Skin of body (tissue), 2 donors: ENCODE measurements around the gene ZNF79. TPM values are rescaled to one million over a fixed set of nuclear protein-coding genes. Genes with fewer than 3 reads are reported as not detected.
A peak's percentile ranks its signal among the peaks of the same experiment; 100 is the strongest.

ENCODE experiments used
- DNase-seq: peaks from one replicate; lab custom pipeline; 2025; lab: John Stamatoyannopoulos, UW
- total RNA-seq: library from RNA; depleted of rRNA; stranded (reverse); fragments of >200 nt; gene quantifications from one replicate; pipeline ENCODE4 v1.2.3, GENCODE V29; 2014

The ZNF79 gene
- 7.8 TPM for total RNA-seq

DNA sequence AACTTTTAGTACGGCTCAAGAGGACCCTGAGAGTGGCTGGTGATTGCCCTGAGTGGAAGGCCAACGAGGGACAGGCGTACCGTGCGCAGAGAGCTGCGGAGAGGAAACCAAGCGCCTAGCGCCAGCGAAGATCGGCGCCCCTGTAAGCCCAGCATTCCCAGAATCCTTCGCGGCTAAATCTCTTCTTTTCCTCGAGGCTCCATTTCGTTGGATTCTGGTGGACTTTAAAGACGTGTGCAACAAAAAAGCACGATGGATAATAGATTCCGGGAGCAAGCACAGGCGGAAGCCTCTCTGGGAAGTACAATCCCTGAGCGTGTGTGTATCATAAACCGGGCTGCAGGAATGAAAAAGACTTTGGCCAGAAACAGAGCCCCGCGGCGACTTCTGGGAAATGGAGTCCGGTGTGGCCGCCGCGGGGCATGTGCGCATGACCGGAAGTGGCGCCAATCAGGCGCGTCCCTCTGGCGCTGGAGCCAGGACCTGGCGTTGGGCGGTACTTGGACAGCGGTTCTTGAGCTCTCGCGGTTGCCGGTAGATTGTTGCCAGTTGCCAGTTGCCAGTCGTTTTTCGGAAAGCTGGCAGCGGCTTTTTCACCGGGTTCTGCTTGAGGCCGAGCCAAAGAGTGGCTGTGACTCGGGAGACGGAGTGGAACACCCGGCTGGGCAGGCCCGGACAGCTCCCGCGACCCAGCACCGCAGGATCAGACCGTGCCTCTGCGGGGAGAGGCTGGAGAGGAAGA is at the start of gene ZNF79:
Gene ZNF79 (plus strand): TSS at position 449 of the 742 bp plus-strand sequence. CDS start 406 bp downstream, outside the sequence.
- peak; percentile 91 for DNase-seq

DNA sequence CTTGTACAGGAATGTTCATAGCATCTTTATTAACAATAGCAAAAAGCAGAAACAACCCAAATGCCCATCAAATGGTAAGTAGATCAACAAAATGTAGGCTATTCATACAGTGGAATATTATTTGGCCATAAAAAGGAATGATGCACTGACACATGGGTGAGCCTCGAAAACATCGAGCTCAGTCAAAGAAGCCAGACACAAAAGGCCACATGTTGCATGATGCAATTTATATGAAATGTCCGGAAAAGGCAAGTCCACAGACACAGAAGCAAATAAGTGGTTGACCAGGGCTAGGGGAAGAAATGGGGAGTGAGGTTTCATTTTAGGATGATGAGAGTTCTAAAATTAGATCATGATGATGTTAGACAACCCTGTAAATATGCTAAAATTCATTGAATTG is 43.7 kb upstream of the ZNF79 start:
- DNase-seq: no peak

DNA sequence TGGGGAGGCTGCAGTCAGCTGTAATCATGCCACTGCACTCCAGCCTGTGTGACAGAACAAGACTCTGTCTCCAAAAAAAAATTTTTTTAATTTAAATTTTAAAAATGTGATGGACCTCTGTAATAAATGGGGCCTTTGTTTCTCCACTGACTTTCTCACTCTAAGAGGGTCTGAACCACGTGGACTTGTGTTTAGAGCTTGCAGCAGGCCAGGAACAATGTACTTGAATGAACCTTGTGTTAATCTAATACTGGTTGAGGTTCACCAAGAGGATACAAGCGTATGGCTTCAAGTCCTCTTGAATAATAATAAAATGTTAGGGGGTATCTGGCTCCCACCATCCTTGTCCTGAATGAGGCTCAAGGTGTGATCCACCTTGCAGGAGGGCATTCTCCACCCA is 41.6 kb upstream of the ZNF79 start:
- no peak for DNase-seq

DNA sequence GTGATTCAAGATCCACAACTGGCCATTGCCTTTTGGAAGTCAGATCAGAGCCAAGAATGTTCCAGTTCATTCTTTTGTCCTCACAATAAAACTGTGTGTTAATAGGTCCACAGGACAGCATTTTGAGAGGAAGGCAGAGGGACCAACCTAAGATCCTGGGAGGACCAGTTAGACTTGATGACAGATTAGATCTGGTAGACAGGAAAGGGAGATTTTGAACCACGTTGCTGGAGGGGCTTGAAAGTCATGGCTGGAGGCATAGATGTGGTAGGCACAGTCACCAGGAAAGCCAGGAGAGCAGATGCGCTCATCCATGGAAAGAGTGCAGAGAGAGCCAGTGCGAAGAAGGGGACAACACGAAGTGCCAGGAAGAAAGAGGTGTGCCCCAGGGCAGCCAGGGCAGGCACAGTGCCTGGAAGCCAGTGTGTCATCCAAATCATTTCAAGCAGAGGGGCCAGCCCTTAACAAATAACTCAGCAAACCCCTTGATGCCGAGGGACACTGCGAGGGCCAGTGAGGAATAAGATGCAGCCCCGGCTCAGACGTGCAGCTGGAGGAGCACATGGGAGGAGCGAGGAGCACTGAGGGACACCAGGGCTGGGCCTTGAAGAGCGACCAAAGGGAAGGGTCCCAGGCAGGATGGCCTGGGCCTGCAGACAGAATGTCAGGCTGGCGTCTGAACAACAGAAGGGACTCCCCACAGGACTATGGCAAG is 40.0 kb upstream of the ZNF79 start:
- no peak for DNase-seq

DNA sequence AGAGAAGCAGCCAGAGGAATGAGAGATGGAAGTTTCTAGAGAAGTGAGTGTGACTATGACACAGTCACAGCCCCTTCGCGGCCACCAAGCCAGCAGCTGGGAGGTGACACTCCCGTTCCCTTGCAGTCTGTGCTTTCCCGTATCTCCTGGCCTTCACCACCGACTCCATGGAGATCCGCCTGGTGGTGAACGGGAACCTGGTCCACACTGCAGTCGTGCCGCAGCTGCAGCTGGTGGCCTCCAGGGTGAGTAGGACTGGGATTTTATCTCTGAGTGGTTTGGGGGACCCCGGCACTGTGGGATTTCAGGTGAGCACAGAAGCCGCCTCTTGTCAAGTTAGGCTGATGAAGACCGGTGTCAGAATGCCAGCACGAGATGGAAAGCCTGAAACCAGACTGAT is 39.3 kb upstream of the ZNF79 start:
- DNase-seq: no peak

DNA sequence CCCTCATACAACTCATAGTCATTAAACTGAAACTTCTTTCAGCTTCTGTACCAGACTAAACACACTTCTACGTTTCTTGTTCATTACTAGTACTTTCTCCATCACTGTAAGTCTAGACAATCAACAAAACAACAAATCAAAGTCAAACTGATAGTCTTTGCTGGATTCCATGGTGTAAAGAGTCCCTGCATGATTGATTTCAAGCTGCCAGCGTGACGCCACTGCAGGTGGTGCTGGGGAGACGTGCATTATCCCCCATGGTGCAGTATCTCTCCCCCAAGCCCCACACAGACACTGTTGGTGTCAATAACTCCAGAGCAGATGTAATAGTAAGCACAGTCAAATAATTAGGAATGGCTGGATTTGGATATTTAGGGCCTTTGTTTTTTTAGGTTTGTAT is 37.9 kb upstream of the ZNF79 start:
- DNase-seq: no peak

DNA sequence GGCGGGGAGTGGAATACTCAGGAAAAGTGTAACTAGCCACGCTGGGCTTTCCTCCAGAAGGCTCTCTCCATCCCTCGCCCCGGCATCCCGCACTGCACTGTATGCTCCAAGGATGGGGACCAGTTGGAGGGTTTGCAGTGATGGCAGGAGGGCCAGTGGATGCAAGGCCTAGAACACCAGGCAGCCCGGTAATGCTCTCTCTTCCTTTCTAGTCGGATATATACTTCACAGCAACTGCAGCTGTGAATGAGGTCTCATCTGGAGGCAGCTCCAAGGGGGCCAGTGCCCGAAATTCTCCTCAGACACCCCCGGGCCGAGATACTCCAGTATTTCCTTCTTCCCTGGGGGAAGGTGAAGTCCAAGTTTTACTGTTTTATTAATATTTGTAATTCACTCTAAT is 37.2 kb upstream of the ZNF79 start:
- DNase-seq: no peak

DNA sequence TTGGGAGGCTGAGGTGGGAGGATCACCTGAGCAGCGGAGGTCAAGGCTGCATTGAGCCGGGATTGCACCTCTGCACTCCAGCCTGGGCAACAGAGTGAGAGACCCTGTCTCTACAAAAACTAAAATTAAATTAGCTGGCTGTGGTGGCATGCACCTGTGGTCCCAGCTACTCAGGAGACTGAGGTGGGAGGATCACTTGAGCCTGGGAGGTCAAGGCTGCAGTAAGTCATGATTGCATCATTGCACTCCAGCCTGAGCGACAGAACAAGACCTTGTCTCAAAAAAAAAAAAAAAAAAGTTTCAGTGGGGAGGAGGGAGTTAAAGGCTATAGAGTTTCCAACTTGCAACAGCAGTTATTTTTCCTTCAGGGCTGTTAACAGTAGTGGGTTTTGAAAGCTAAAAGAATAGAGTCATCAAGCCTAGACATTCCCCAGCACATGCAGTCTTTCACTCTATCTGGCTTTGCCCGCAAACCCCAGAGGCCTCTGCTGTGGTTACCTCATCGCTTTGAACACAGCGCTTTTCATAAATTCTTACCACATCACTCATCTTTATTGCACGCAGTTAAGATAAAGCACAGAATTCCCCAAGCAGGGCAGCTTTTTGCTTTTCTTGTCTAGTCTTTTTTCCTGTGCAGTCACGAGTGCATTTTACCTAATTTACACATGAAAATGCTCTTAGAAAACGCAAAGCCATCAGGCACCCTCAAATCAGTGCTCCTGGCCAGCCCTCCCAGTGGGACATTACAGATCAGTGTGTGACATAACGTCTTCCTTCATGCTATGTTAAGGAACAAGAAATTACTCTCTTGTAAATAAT is 35.9 kb upstream of the ZNF79 start:
- peak; percentile 86 for DNase-seq

DNA sequence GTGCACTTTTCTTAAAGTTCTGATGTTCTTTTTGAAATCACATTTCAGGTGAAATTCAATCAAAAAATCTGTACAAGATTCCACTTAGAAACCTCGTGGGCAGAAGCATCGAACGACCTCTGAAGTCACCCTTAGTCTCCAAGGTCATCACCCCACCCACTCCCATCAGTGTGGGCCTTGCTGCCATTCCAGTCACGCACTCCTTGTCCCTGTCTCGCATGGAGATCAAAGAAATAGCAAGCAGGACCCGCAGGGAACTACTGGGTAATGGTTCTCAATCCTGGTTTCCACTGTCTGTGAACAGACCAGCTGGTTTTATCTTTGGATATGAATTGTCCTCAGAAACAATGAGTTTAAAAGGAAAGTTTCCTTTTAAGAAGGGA is 35.3 kb upstream of the ZNF79 start:
- no peak for DNase-seq

DNA sequence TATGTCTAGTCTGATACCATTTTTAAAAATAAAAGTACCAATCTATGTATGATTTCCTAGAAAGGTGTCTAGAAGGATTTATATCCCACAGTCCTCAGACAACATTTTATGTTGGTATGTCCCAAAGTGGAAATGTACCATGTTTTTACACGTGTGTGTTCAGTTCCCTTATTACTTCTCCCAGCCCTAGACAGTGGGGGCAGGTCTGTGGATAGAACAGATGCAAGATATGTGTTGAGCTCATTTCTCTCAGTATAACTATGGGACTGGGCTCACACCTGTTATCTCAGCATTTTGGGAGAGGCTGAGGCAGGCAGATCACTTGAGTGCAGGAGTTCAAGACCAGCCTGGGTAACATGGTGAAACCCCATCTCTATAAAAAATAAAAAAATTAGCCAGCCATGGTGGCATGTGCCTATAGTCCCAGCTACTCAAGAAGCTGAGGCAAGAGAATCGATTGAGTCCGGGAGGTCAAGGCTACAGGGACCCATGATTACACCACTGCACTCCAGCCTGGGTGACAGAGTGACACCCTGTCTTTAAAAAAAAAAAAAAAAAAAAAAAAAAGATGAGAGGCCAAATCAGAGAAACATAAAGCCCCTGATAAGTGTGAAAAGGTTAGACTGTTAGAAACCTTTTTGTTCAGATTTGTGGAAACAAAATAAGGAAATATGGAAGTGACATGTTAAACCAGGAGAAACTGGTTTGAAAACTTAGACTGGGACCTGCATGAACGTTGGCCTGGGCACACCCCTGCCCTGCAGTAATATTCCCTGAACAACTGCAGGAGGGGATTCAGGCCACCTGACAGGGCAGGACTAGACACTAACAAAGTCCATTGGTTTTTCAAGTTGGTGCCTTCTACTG is 34.6 kb upstream of the ZNF79 start:
- DNase-seq: no peak

DNA sequence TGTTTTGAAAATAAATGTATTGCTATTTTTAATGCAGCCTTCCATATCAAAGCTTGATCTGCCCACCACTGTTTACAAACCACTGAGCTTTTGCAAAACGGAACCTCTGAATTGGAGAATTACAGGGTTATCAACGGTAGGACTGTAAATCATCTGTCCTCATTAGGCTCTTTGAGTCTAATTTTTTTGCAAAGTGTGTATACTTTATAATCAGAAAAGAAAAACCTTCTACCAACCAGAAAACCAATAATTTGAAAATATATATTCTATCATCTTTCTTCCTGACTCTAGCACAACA is 34.0 kb upstream of the ZNF79 start:
- DNase-seq: no peak

DNA sequence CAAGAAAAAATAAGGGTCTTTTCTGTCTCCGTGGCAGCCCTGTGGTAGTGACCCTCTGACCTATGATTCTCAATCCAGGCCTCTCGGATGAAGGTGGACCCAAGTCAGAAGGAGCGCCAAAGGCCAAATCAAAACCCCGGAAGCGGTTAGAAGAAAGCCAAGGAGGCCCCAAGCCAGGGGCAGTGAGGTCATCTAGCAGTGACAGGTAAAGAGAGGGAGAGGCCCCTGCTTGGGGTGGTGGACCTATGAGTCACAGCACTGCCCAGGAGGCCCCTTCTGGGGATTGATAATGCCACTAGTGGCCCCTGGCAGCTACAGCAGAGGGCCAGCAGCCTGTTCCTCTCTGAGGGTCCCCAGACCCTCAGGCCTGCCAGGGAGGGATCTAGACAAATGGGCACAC is 33.6 kb upstream of the ZNF79 start:
- no peak for DNase-seq

DNA sequence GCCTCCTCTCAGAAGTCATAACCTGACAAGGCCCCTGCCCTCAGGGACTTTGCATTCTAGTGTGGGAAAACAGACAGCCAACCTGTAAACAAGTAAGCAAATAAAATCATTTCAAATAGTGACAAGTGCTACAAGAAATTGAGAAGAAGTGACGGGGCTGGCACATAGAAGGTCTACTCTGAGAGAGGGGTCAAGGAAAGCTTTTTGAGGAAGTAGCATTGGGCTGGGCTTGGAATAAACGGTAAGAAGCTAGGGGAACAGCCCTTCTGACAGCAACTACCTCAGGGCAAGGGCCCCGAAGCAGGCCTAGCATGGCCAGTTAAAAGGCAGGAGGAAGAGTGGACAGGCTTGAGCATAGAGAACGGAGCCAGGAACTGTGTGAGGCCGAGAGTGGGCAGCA is 32.0 kb upstream of the ZNF79 start:
- no peak for DNase-seq

DNA sequence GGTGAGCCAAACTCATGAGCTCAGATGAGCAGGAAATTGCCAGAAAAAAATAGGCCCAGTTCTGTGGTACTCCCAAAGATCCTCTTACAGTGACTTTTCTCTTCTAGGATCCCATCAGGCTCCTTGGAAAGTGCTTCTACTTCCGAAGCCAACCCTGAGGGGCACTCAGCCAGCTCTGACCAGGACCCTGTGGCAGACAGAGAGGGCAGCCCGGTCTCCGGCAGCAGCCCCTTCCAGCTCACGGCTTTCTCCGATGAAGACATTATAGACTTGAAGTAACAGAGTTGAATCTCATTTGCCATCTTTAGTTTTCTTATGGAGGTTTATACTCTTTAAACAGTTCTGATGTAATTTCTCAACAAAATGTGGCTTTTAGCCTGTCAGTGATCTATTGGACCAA is 31.2 kb upstream of the ZNF79 start:
- no peak for DNase-seq

DNA sequence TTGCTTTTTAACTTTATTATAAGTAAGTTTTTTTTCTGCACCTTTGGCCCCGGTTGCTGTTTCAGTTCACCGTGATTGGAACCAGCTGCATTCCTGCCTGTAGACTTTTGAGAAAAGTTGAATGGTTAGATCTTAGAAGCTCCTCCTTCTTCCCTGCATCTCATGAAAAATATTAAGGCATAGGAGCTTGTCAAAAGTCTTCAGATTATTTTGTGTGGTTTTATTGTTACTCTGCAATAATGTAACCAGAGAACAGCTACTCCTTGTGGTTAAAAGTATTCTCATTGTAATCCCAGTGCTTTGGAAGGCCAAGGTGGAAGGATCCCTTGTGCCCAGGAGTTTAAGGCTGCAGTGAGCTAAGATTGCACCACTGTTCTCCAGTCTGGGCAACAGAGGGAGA is 30.5 kb upstream of the ZNF79 start:
- no peak for DNase-seq

DNA sequence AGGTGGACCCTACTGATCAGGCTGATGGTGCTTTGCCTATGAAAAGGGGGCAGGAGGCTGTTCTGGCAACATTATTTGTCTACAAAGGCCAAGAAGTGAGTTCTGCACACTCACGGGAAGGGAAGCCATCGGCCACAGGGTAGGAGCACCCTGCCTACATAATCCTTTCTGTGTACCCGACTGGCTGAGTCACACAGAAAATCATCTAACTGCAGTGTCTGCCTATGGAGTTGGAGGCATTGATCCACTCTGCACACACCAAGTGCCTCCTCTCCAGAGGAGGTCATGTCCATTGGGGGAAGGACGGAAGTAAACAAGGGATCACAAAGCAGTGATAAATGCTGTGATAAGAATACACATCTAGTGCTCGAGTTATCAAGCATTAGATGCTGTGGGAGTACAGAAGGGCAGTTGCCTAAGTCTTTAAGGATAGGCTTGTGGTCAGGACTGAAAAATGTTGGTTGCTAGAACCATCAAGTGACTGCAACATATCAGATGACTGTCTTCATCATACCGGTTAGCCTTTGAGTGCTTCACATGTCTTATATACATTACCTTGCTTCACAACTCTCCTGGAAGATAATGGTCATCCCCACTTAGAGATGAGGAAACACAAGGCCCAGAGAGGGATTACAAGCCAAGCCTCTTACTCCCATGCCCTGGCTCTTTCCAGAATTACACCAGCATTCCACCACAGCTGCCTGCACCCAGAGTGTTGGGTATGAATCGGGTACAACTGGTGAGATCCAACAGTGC is 28.5 kb upstream of the ZNF79 start:
- DNase-seq: no peak

DNA sequence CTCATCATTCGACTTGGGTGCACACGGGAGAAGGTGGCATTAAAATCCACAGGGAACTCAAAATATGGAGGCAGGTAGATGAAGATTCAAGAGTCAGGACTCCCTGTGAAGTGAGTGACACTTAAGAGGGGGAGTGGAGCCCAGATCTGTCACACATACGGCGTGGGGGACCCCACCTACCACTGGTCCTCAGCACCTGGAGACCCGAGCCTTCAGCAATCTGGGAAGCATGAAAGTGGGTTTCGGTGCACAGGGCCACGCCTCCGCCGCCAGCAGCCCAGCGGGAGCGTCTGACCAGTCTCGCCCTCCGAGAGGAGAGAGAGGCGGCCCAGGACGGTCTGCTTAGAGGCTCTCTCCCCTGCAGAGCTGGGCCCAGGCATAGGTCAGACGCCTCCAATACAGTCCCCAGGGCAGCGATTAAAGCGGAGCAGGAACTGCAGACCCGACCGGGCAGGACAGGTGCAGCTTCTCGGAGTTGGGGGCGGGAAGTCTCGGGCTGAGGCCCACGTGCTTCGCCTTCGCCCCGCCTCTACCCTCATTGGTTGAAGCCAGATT is 27.9 kb upstream of the ZNF79 start:
- DNase-seq: no peak

DNA sequence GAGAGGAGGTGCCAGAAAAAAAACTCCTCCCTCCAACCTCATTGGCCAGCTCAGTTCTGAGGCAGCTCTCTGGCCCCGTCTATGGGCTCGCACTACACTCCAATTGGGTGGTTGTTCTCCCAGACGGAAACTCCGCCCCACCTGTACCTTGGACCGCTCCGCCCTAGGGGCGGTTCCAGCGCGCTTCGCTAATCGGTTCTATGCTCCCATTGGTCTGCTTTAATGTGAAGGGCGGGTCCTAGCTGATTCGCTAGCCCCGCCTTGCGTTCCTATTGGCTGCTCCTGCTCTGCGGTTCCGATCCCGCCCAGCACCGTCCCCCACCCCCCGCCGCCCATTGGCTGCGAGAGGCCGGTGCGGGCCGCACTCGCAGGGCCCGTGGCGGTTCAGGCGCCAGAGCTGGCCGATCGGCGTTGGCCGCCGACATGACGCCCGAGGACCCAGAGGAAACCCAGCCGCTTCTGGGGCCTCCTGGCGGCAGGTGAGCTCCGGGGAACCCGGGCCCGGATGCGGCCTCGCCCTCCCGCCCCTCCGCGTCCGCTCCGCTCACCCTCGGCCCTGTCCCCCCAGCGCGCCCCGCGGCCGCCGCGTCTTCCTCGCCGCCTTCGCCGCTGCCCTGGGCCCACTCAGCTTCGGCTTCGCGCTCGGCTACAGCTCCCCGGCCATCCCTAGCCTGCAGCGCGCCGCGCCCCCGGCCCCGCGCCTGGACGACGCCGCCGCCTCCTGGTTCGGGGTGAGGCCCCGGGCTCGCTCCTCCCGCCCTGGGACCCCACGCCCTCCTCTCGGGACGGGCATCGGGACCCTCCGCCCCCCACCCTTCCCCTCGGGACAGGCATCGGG is 27.2 kb upstream of the ZNF79 start, which contains the start of gene SLC2A8:
Gene SLC2A8 (plus strand): TSS at position 362 of the 838 bp plus-strand sequence. CDS start 62 bp downstream, at position 424.
- peak; percentile 99 for DNase-seq

DNA sequence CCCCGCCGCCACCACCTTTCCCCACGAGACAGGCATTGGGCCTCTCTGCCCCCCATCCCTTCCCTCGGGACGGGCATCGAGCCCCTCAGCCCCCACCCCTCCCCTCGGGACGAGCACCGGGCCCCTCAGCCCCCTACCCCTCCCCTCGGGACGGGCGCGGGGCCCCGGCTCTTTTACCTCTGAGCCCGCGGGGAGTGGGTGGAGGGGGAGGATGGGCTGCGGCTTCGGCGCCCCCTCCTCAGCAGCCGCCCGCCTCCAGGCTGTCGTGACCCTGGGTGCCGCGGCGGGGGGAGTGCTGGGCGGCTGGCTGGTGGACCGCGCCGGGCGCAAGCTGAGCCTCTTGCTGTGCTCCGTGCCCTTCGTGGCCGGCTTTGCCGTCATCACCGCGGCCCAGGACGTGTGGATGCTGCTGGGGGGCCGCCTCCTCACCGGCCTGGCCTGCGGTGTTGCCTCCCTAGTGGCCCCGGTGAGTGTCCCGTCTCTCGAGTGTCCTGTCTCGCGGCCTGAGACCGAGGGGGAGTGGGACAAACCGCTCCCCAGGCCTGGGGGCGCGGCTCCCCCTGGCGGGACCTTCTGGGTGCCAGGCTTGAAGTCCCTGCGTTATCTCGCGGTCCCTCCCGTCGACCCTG is 26.4 kb upstream of the ZNF79 start:
- no peak for DNase-seq
